Effector CD8-positive, alpha-beta T cell (primary cell): Measurements from ENCODE around the gene CPOX.
"Not testable (repeated sequence)": the region's sequence is repeated elsewhere in the genome, so short reads cannot be mapped to it uniquely, and the experiment has no call there.

ENCODE experiments used
- DNase-seq: peaks from one replicate; lab custom pipeline; 2025; lab: John Stamatoyannopoulos, UW

CPOX gene

GRCh38 chr3:98561727-98562521, 31.5 kb downstream of the CPOX start:
- DNase-seq = no peak

- DNase-seq = no peak
Measured at GRCh38 chr3:98560911-98561310, 32.5 kb downstream of the CPOX start.

GRCh38 chr3:98559769-98560168, 33.6 kb downstream of the CPOX start:
- not testable (repeated sequence) for DNase-seq

- no peak for DNase-seq
Measured at GRCh38 chr3:98558100-98558827, 35.1 kb downstream of the CPOX start.

- DNase-seq = no peak
Measured at GRCh38 chr3:98557324-98558010, 35.9 kb downstream of the CPOX start.

GRCh38 chr3:98556164-98557130, 37.0 kb downstream of the CPOX start:
- no peak for DNase-seq

GRCh38 chr3:98555025-98555379, 38.4 kb downstream of the CPOX start:
- no peak for DNase-seq

- DNase-seq = no peak
Measured at GRCh38 chr3:98554580-98554979, 38.8 kb downstream of the CPOX start.

GRCh38 chr3:98553753-98554152, 39.7 kb downstream of the CPOX start:
- no peak for DNase-seq

GRCh38 chr3:98553021-98553563, 40.3 kb downstream of the CPOX start:
- no peak for DNase-seq

- DNase-seq = no peak
Measured at GRCh38 chr3:98552232-98553020, 41.0 kb downstream of the CPOX start.

GRCh38 chr3:98551754-98552153, 41.7 kb downstream of the CPOX start:
- no peak for DNase-seq

- no peak for DNase-seq
Measured at GRCh38 chr3:98551236-98551635, 42.2 kb downstream of the CPOX start.

- no peak for DNase-seq
Measured at GRCh38 chr3:98550833-98551232, 42.6 kb downstream of the CPOX start.

GRCh38 chr3:98548544-98548943, 44.9 kb downstream of the CPOX start:
- no peak for DNase-seq

GRCh38 chr3:98545940-98546339, 47.5 kb downstream of the CPOX start:
- DNase-seq = no peak

- no peak for DNase-seq
Measured at GRCh38 chr3:98542623-98543022, 50.8 kb downstream of the CPOX start.

- no peak for DNase-seq
Measured at GRCh38 chr3:98541695-98542094, 51.7 kb downstream of the CPOX start.

GRCh38 chr3:98540346-98540745, 53.1 kb downstream of the CPOX start:
- DNase-seq = no peak

GRCh38 chr3:98536456-98537017, 56.9 kb downstream of the CPOX start:
- no peak for DNase-seq
